Activated naive CD8-positive, alpha-beta T cell (primary cell): ENCODE data around the gene ATP8B4.
"Not testable (repeated sequence)": the region's sequence is repeated elsewhere in the genome, so short reads cannot be mapped to it uniquely, and the experiment has no call there.

ENCODE experiments used
- H3K27ac Mint-ChIP-seq: one replicate; pipeline ENCODE4 v1.8.0; 2021; ENCODE audit warnings: mixed read lengths
- H3K27me3 Mint-ChIP-seq: one replicate; pipeline ENCODE4 v1.8.0; 2021; ENCODE audit warnings: mixed read lengths
- H3K36me3 Mint-ChIP-seq: one replicate; pipeline ENCODE4 v1.8.0; 2021; ENCODE audit warnings: mixed read lengths
- H3K4me1 Mint-ChIP-seq: one replicate; pipeline ENCODE4 v1.8.0; 2021; ENCODE audit warnings: low read depth, mixed read lengths
- H3K4me3 Mint-ChIP-seq: one replicate; pipeline ENCODE4 v1.8.0; 2021; ENCODE audit warnings: mild to moderate bottlenecking, mixed read lengths
- H3K9me3 Mint-ChIP-seq: one replicate; pipeline ENCODE4 v1.8.0; 2021; ENCODE audit warnings: low read depth, mixed read lengths

ATP8B4 gene

DNA sequence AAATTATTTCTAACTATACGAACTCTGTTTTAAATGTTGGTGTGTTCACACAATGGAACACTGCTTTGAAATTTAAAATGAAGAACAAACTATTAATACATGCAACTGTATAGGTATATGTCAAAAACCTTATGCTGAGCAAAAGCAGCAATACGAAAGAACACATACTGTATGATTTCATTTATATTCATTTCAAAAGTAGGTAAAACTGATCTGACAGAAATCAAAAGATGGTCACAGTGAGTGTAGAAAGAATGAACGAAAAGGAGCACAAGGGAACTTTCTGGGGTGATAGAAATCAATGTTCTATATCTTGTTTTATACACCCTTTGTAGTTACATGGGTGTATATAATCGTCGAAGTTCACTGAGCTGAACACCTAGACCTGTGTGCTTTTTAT lies 12.6 kb downstream of the ATP8B4 start:
- Mint-ChIP-seq H3K9me3 (no peaks in the 10 kb centered on the region), H3K27ac (no peak overlapping the region), H3K27me3 (no peaks in the 10 kb centered on the region), H3K36me3 (no peaks in the 10 kb centered on the region), H3K4me1 (peaks cover 29% of the 10 kb centered on the region), H3K4me3 (no peak overlapping the region)

- Mint-ChIP-seq H3K4me1 (no peaks in the 10 kb centered on the region), H3K36me3 (no peaks in the 10 kb centered on the region), H3K27ac (no peak overlapping the region), H3K9me3 (no peaks in the 10 kb centered on the region), H3K27me3 (no peaks in the 10 kb centered on the region), H3K4me3 (no peak overlapping the region)
Observed at GRCh38 chr15:50100486-50100885, 18.5 kb downstream of the ATP8B4 start.

DNA sequence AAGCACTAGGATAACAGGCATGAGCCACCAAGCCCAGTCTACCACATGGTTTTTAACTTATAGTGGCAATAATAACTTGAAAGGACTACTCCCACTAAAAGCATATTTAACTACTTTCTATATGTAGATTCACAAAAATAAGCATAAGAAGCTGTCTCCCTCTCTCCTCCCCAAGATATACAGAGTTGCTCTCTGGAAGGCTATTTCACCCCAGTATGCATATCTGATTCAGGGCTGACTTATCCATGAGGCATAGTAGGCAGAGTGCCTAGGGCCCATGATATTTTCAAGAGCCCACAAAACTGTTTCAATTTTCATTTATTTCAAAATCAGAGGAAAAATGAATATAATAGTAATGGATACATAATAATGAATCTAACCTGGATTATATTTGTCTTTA lies 20.5 kb downstream of the ATP8B4 start:
- Mint-ChIP-seq H3K27ac (no peak overlapping the region), H3K9me3 (no peaks in the 10 kb centered on the region), H3K4me3 (no peak overlapping the region), H3K27me3 (no peaks in the 10 kb centered on the region), H3K36me3 (no peaks in the 10 kb centered on the region), H3K4me1 (no peaks in the 10 kb centered on the region)

GRCh38 chr15:50095938-50096821 lies 22.9 kb downstream of the ATP8B4 start:
- H3K4me1 Mint-ChIP-seq = no peaks in the 10 kb centered on the region
- no peaks in the 10 kb centered on the region for H3K36me3 Mint-ChIP-seq
- no peak overlapping the region for H3K4me3 Mint-ChIP-seq
- peaks cover 4% of the 10 kb centered on the region for H3K27me3 Mint-ChIP-seq
- no peak overlapping the region for H3K27ac Mint-ChIP-seq
- no peaks in the 10 kb centered on the region for H3K9me3 Mint-ChIP-seq

DNA sequence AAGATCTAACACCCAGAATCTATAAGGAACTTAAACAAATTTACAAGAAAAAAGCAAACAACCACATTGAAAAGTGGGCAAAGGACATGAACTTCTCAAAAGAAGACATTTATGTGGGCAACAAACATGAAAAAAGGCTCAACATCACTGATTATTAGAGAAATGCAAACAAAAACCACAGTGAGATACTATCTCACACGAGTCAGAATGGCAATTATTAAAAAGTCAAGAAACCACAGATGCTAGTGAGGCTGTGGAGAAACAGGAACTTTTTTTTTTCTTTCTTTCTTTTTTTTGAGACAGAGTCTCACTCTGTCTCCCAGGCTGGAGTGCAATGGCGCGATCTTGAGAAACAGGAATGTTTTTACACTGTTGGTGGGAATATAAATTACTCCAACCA lies 29.6 kb downstream of the ATP8B4 start:
- H3K9me3 Mint-ChIP-seq, H3K27me3 Mint-ChIP-seq, H3K4me1 Mint-ChIP-seq, H3K27ac Mint-ChIP-seq, H3K36me3 Mint-ChIP-seq, H3K4me3 Mint-ChIP-seq: not testable (repeated sequence)

DNA sequence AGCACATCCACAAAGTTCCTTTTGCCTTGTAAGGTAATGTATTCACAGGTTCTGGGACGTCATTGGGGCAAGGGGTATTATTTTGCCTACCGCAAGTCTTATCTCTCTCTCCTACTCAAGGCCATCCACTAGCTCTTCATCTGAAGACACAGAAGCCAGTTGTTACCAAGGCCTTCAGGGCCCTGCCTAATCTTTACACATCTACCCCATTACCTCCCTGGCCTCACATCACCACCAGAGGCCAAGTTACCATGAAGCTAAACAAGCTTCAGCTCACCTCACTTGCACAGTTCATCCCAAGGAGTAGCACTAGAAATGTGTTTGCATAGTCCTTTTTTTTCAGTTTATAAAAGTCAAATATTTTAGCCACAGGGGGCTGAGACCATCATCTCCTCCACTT lies 34.1 kb downstream of the ATP8B4 start:
- H3K27me3 Mint-ChIP-seq = peaks cover 5% of the 10 kb centered on the region
- H3K36me3 Mint-ChIP-seq = no peaks in the 10 kb centered on the region
- H3K9me3 Mint-ChIP-seq = no peaks in the 10 kb centered on the region
- H3K4me1 Mint-ChIP-seq = no peaks in the 10 kb centered on the region
- no peak overlapping the region for H3K27ac Mint-ChIP-seq
- no peak overlapping the region for H3K4me3 Mint-ChIP-seq

DNA sequence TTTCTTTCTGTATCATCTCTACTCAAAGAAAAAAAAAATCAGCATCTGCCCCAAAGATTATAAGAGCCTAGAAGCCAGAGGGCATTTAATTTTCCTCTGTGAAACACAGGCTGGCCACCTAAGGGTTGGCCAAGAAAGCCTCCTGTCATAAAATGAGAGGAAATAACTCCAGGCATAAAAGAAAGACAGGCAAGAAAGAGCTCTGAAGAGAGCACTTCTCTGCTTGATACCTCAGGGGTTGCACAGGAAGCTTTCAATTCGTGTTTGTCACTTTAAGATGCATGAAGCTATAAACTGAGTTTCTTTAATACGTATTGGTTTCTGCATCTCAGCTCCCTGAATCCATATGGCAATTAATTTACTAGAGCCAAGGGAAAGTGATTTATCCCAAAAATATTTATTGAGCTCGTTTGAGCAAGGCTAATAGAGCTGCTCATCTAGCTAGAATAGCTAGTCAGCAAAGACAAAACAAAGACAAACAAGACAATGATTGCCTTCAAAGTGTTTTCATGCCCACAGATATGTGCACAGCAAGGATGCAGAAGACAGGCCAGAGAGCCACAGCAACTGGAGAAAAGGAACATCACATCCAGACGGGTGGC lies 35.5 kb downstream of the ATP8B4 start:
- Mint-ChIP-seq H3K9me3 (no peaks in the 10 kb centered on the region), H3K36me3 (no peaks in the 10 kb centered on the region), H3K4me1 (no peaks in the 10 kb centered on the region), H3K27ac (no peak overlapping the region), H3K4me3 (no peak overlapping the region), H3K27me3 (peaks cover 4% of the 10 kb centered on the region)

DNA sequence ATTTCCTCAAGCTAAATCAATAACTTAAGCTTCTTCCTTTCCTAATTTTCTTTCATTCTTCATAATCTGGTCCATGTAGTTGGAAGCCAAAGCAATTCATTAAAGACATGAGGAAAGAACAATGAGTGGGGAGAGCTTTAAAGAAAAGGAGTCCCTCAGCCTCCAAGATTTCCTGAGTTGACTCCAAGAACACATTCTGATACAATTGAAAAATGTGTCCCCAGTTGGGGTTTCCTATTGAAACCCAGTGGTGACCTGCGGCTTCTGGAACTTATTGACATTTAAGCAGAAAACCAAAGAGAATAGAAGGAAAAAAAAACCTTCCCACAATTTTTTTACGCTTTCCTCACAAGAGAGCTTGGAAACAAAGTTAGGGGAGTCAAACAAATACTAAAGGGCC lies 37.0 kb downstream of the ATP8B4 start:
- Mint-ChIP-seq H3K27me3 (peaks cover 2% of the 10 kb centered on the region), H3K9me3 (no peaks in the 10 kb centered on the region), H3K27ac (no peak overlapping the region), H3K4me1 (no peaks in the 10 kb centered on the region), H3K4me3 (no peak overlapping the region), H3K36me3 (no peaks in the 10 kb centered on the region)

GRCh38 chr15:50077651-50078050 lies 41.4 kb downstream of the ATP8B4 start:
- Mint-ChIP-seq H3K9me3 (no peaks in the 10 kb centered on the region), H3K27me3 (peaks cover 5% of the 10 kb centered on the region), H3K27ac (no peak overlapping the region), H3K4me1 (no peaks in the 10 kb centered on the region), H3K36me3 (no peaks in the 10 kb centered on the region), H3K4me3 (no peak overlapping the region)

- Mint-ChIP-seq H3K4me3 (no peak overlapping the region), H3K4me1 (no peaks in the 10 kb centered on the region), H3K27me3 (peaks cover 5% of the 10 kb centered on the region), H3K36me3 (no peaks in the 10 kb centered on the region), H3K9me3 (no peaks in the 10 kb centered on the region), H3K27ac (no peak overlapping the region)
Observed at GRCh38 chr15:50077176-50077575, 41.9 kb downstream of the ATP8B4 start.

- no peaks in the 10 kb centered on the region for H3K9me3 Mint-ChIP-seq
- H3K4me3 Mint-ChIP-seq = no peak overlapping the region
- H3K27ac Mint-ChIP-seq = no peak overlapping the region
- no peaks in the 10 kb centered on the region for H3K36me3 Mint-ChIP-seq
- H3K4me1 Mint-ChIP-seq = no peaks in the 10 kb centered on the region
- H3K27me3 Mint-ChIP-seq = peaks cover 5% of the 10 kb centered on the region
Observed at GRCh38 chr15:50075319-50075718, 43.7 kb downstream of the ATP8B4 start.

GRCh38 chr15:50071551-50072258 lies 47.3 kb downstream of the ATP8B4 start:
- Mint-ChIP-seq H3K4me1 (no peaks in the 10 kb centered on the region), H3K4me3 (no peak overlapping the region)

DNA sequence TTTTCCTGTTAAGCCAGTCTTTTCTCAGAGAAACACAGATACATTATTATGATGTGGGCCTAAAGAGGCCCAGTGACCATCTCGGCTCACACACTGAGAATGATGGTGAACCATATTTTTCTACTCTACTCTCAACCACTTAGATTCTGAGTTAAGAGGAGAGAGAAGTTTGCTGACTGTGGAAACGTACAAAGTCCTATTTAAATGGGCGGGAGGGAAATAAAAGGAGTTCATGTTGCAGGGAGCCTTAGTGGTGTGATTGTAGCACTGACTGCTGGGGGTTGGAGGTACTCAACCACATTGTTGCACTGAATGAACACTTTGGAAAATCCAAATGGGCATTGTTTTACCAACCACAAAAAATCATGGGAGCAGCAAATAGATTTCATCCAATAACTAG lies 51.0 kb downstream of the ATP8B4 start:
- Mint-ChIP-seq H3K9me3 (no peaks in the 10 kb centered on the region), H3K36me3 (no peaks in the 10 kb centered on the region), H3K4me3 (no peak overlapping the region), H3K4me1 (no peaks in the 10 kb centered on the region), H3K27ac (no peak overlapping the region), H3K27me3 (peaks cover 3% of the 10 kb centered on the region)

More at GRCh38 chr15:50071551-50072258, 47.3 kb downstream of the ATP8B4 start:
- Mint-ChIP-seq H3K27me3 (peaks cover 7% of the 10 kb centered on the region), H3K27ac (no peak overlapping the region), H3K36me3 (no peaks in the 10 kb centered on the region), H3K9me3 (no peaks in the 10 kb centered on the region)

- Mint-ChIP-seq H3K27me3 (peaks cover 3% of the 10 kb centered on the region), H3K4me1 (no peaks in the 10 kb centered on the region), H3K9me3 (no peaks in the 10 kb centered on the region), H3K4me3 (no peak overlapping the region), H3K27ac (no peak overlapping the region), H3K36me3 (no peaks in the 10 kb centered on the region)
Observed at GRCh38 chr15:50067254-50067653, 51.8 kb downstream of the ATP8B4 start.

GRCh38 chr15:50066666-50067065 lies 52.4 kb downstream of the ATP8B4 start:
- H3K4me3 Mint-ChIP-seq = no peak overlapping the region
- H3K36me3 Mint-ChIP-seq = no peaks in the 10 kb centered on the region
- no peaks in the 10 kb centered on the region for H3K9me3 Mint-ChIP-seq
- no peaks in the 10 kb centered on the region for H3K4me1 Mint-ChIP-seq
- peaks cover 3% of the 10 kb centered on the region for H3K27me3 Mint-ChIP-seq
- H3K27ac Mint-ChIP-seq = peak overlapping the region; percentile 72
